Activated CD8-positive, alpha-beta memory T cell treated with anti-CD3 and anti-CD28 coated beads, Interleukin-2, amount 10 ng/mL, durations not matched to agents 7 days and 5 days (primary cell): ENCODE data around the gene ZNF469. TPM values are rescaled to one million over a fixed set of nuclear protein-coding genes. Genes with fewer than 3 reads are reported as not detected.
A peak's percentile ranks its signal among the peaks of the same experiment; 100 is the strongest.

Source experiments
- ATAC-seq: fragments of 150-1000 bp; cut with Tn5 transposase; one replicate; pipeline ENCODE4 v1.10.0; 2021; ENCODE audit warnings: moderate library complexity
- CTCF ChIA-PET: fragments of 350-600 bp; sonication (Branson Sonifier 250); formaldehyde crosslinking; loops from one replicate; lab custom pipeline; 2021; ENCODE audit warnings: antibody characterized with exemption; lab: Charles Lee
- DNase-seq: peaks from one replicate; pipeline ENCODE4 v3.0.0-alpha.2; 2020
- H3K27ac Mint-ChIP-seq: one replicate; pipeline ENCODE4 v1.8.0; 2021; ENCODE audit warnings: mild to moderate bottlenecking, mixed read lengths
- H3K27me3 Mint-ChIP-seq: one replicate; pipeline ENCODE4 v1.8.0; 2021; ENCODE audit warnings: mixed read lengths
- H3K36me3 Mint-ChIP-seq: one replicate; pipeline ENCODE4 v1.8.0; 2021; ENCODE audit warnings: mild to moderate bottlenecking, mixed read lengths
- H3K4me1 Mint-ChIP-seq: one replicate; pipeline ENCODE4 v1.8.0; 2021; ENCODE audit warnings: mixed read lengths
- H3K4me3 Mint-ChIP-seq: one replicate; pipeline ENCODE4 v1.8.0; 2021; ENCODE audit warnings: mild to moderate bottlenecking, moderate library complexity, mixed read lengths
- H3K9me3 Mint-ChIP-seq: one replicate; pipeline ENCODE4 v1.8.0; 2022; ENCODE audit warnings: low read depth, mixed read lengths
- total RNA-seq, 2 experiments: library from RNA; stranded (reverse); gene quantifications; one replicate each; pipeline ENCODE4 v1.2.3, GENCODE V29; 2021

ZNF469 gene
- total RNA-seq, 2 experiments from 2014 or later = 0.26 to 0.84 TPM

DNA sequence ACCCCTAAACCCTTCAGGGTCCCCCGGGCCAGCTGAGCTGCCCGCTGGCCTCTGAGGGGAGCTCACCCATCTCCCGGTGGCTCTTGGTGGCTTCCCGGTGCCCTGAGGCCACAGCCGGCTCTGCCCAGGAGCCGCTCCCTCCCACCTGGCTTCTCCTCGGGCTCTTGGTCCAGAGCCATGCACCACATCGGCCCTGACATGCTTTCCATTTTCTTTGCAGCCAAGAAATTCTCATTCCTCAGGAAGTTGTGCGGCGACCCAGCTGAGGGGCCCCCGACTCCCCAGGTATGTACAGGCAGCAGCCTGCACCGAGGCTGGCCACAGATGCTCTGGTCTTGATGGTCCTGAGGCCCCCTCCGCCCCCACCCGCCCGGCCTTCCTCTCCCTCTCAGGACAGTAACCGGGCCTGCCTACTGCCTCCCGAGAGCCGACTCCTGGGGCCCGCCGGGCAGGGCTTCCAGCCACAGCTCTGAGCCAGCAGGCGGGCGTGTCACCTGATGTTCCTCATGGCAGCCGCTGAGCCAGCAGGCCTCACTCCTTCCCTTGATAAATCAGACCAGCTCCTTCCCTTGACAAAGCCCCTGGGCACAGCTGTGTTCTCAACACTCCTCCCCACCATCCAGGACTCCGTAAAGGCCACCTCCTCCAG lies 42.0 kb downstream of the ZNF469 start:
- no peaks in the 10 kb centered on the region for H3K9me3 Mint-ChIP-seq
- peaks cover 11% of the 10 kb centered on the region for H3K27me3 Mint-ChIP-seq

GRCh38 chr16:88426018-88426417 lies 43.3 kb downstream of the ZNF469 start:
- CTCF ChIA-PET = interaction anchor here (2.4 kb wide), 1 partner anchor 12 kb away, joined by 10 read pairs; no protein-coding TSS in a partner anchor
- Mint-ChIP-seq H3K9me3 (no peaks in the 10 kb centered on the region), H3K27ac (no peak overlapping the region), H3K4me3 (no peak overlapping the region), H3K4me1 (peaks cover 4% of the 10 kb centered on the region), H3K27me3 (peaks cover 11% of the 10 kb centered on the region), H3K36me3 (no peaks in the 10 kb centered on the region)
- ATAC-seq (no peak), DNase-seq (no peak)

More for the DNA sequence above, 42.0 kb downstream of the ZNF469 start:
- DNase-seq (no peak), ATAC-seq (no peak)
- CTCF ChIA-PET = no interaction called here
- H3K36me3 Mint-ChIP-seq = no peaks in the 10 kb centered on the region
- no peak overlapping the region for H3K4me3 Mint-ChIP-seq
- H3K27ac Mint-ChIP-seq = no peak overlapping the region
- H3K4me1 Mint-ChIP-seq = peaks cover under 1% of the 10 kb centered on the region

DNA sequence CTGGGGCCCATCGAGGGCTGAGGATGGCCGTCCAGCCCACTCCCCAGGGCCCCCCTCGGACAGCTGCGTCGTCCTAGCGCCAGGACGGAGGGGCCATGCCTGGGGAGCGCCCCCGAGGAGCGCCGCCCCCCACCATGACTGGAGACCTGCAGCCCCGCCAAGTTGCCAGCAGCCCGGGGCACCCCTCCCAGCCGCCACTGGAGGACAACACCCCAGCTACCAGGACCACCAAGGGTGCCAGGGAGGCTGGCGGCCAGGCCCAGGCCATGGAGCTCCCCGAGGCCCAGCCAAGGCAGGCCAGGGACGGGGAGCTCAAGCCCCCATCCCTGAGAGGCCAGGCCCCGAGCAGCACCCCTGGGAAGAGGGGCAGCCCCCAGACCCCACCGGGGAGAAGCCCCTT lies 44.6 kb downstream of the ZNF469 start:
- Mint-ChIP-seq H3K27me3 (peaks cover 19% of the 10 kb centered on the region), H3K36me3 (no peaks in the 10 kb centered on the region), H3K9me3 (no peaks in the 10 kb centered on the region), H3K4me3 (no peak overlapping the region), H3K4me1 (peaks cover 7% of the 10 kb centered on the region), H3K27ac (no peak overlapping the region)
- CTCF ChIA-PET = interaction anchor here (0.7 to 2.4 kb wide), 2 partner anchors 10 to 28 kb away, joined by 3 to 10 read pairs; no protein-coding TSS in a partner anchor
- DNase-seq (no peak), ATAC-seq (no peak)

DNA sequence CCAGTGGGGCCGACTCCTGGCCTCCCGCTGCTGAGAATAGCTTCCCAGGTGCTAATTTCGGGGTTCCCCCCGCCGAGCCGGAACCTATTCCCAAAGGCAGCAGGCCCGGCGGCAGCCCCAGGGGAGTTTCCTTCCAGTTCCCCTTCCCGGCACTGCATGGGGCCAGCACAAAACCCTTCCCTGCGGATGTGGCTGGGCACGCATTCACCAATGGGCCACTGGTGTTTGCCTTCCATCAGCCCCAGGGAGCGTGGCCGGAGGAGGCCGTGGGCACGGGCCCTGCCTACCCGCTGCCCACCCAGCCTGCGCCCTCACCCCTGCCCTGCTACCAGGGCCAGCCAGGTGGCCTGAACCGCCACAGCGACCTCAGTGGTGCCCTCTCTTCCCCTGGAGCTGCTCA lies 45.4 kb downstream of the ZNF469 start:
- H3K4me1 Mint-ChIP-seq = peaks cover 7% of the 10 kb centered on the region
- no peak overlapping the region for H3K27ac Mint-ChIP-seq
- H3K36me3 Mint-ChIP-seq = no peaks in the 10 kb centered on the region
- H3K4me3 Mint-ChIP-seq = no peak overlapping the region
- no peaks in the 10 kb centered on the region for H3K9me3 Mint-ChIP-seq
- CTCF ChIA-PET = interaction anchor here (0.7 to 2.4 kb wide), 2 partner anchors 9 to 27 kb away, joined by 3 to 10 read pairs; no protein-coding TSS in a partner anchor
- DNase-seq = no peak
- ATAC-seq = no peak
- peaks cover 19% of the 10 kb centered on the region for H3K27me3 Mint-ChIP-seq

DNA sequence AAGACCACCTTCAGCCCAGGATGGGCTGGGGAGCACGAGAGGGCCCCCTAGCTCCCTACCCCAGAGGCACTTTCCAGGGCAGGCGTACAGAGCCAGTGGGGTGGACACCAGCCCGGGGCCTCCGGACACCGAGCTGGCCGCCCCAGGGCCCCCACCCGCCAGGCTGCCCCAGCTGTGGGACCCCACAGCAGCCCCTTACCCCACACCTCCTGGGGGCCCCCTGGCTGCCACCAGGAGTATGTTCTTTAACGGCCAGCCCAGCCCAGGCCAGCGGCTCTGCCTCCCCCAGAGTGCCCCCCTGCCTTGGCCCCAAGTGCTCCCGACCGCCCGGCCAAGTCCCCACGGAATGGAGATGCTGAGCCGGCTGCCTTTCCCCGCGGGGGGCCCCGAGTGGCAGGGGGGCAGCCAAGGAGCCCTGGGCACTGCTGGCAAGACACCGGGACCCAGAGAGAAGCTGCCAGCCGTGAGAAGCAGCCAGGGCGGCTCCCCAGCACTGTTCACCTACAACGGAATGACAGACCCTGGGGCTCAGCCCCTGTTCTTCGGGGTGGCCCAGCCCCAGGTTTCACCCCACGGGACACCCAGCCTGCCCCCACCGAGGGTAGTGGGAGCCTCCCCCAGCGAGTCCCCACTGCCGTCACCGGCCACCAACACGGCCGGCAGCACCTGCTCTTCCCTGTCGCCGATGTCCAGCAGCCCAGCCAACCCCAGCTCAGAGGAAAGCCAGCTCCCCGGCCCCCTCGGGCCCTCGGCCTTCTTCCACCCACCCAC lies 46.0 kb downstream of the ZNF469 start:
- H3K4me3 Mint-ChIP-seq = no peak overlapping the region
- DNase-seq (no peak), ATAC-seq (no peak)
- CTCF ChIA-PET = no interaction called here
- H3K27me3 Mint-ChIP-seq = peaks cover 19% of the 10 kb centered on the region
- H3K4me1 Mint-ChIP-seq = peaks cover 7% of the 10 kb centered on the region
- no peaks in the 10 kb centered on the region for H3K9me3 Mint-ChIP-seq
- H3K36me3 Mint-ChIP-seq = no peaks in the 10 kb centered on the region
- H3K27ac Mint-ChIP-seq = no peak overlapping the region

- Mint-ChIP-seq H3K36me3 (no peaks in the 10 kb centered on the region), H3K4me1 (peaks cover 7% of the 10 kb centered on the region), H3K9me3 (no peaks in the 10 kb centered on the region), H3K27me3 (peaks cover 15% of the 10 kb centered on the region), H3K4me3 (peak overlapping the region; percentile 52), H3K27ac (no peak overlapping the region)
- CTCF ChIA-PET = interaction anchor here (1.1 to 1.3 kb wide), 3 partner anchors 9 to 131 kb away, joined by 3 to 4 read pairs (median 3); no protein-coding TSS in a partner anchor
- ATAC-seq = no peak
- DNase-seq = no peak
These were observed 46.8 kb downstream of the ZNF469 start for GRCh38 chr16:88429387-88430184.

DNA sequence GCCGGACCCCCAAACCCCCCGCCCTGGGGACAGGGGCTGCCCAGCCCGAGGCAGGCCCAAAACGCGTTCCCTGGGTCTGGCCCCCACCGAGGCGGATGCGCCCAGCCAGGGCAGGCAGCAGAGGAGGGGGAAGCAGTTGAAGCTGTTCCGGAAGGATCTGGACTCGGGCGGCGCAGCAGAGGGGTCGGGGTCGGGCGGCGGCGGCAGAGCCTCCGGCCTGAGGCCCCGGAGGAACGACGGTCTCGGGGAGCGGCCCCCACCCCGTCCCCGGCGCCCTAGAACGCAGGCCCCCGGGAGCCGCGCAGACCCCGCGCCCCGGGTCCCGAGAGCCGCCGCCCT lies 47.4 kb downstream of the ZNF469 start:
- CTCF ChIA-PET = interaction anchor here (0.8 to 1.3 kb wide), 5 partner anchors 9 to 474 kb away, joined by 3 to 4 read pairs (median 3); no protein-coding TSS in a partner anchor
- Mint-ChIP-seq H3K9me3 (no peaks in the 10 kb centered on the region), H3K4me3 (peak overlapping the region; percentile 52), H3K36me3 (no peaks in the 10 kb centered on the region), H3K27ac (no peak overlapping the region), H3K27me3 (peaks cover 11% of the 10 kb centered on the region), H3K4me1 (peaks cover 7% of the 10 kb centered on the region)
- ATAC-seq = peak; percentile 45
- no peak for DNase-seq

DNA sequence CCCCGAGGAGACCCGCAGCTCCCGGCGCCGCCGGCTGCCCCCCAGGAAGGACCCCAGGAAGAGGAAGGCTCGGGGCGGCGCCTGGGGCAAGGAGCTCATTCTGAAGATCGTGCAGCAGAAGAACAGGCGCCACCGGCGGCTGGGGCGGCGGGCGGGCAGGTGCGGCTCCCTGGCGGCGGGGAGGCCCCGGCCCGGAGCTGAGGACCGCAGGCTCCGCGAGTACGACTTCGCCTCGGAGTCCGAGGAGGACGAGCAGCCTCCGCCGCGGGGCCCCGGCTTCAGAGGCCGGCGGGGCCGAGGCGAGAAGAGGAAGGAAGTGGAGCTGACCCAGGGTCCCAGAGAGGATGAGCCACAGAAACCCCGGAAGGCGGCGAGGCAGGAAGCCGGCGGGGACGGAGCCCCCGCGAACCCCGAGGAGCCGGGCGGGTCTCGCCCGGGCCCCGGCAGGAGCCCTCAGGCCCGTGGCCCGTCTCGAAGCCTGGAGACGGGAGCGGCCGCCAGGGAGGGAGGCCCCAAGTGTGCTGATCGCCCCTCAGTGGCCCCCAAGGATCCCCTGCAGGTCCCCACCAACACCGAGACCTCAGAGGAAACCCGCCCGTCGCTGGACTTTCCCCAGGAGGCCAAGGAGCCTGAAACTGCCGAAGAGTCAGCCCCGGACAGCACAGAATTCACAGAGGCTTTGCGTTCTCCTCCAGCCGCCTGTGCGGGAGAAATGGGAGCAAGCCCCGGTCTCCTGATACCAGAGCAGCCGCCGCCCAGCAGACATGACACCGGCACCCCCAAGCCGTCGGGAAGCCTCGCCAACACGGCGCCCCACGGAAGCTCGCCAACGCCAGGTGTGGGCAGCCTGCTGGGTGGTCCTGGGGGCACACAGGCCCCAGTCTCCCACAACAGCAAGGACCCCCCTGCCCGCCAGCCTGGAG lies 48.0 kb downstream of the ZNF469 start:
- ATAC-seq = peak; percentile 71
- H3K36me3 Mint-ChIP-seq = no peaks in the 10 kb centered on the region
- peak overlapping the region; percentile 52 for H3K4me3 Mint-ChIP-seq
- H3K4me1 Mint-ChIP-seq = peaks cover 7% of the 10 kb centered on the region
- peaks cover 8% of the 10 kb centered on the region for H3K27me3 Mint-ChIP-seq
- DNase-seq = peak; percentile 49
- no peaks in the 10 kb centered on the region for H3K9me3 Mint-ChIP-seq
- H3K27ac Mint-ChIP-seq = no peak overlapping the region
- CTCF ChIA-PET = interaction anchor here (0.6 to 1.3 kb wide), 6 partner anchors 8 to 475 kb away, joined by 3 to 5 read pairs (median 3); no protein-coding TSS in a partner anchor

GRCh38 chr16:88431651-88432050 lies 48.9 kb downstream of the ZNF469 start:
- H3K27ac Mint-ChIP-seq = no peak overlapping the region
- H3K4me1 Mint-ChIP-seq = peaks cover 7% of the 10 kb centered on the region
- no peak for DNase-seq
- no peak for ATAC-seq
- H3K9me3 Mint-ChIP-seq = no peaks in the 10 kb centered on the region
- no peaks in the 10 kb centered on the region for H3K36me3 Mint-ChIP-seq
- no peak overlapping the region for H3K4me3 Mint-ChIP-seq
- peaks cover 8% of the 10 kb centered on the region for H3K27me3 Mint-ChIP-seq
- CTCF ChIA-PET = no interaction called here

DNA sequence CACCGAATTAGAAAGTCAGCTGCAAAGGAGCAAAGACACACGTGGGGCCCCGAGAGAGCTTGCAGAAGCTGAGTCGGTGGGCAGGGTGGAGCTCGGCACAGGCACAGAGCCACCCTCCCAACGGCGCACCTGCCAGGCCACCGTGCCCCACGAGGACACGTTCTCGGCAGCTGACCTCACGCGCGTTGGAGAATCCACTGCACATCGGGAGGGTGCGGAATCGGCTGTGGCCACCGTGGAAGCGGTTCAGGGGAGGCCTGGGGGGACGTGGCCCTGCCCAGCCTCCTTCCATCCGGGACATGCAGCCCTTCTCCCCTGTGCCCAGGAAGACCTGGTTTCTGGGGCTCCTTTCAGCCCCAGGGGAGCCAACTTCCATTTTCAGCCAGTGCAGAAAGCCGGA lies 49.4 kb downstream of the ZNF469 start:
- no peak for ATAC-seq
- DNase-seq = no peak
- Mint-ChIP-seq H3K4me1 (peaks cover 7% of the 10 kb centered on the region), H3K36me3 (no peaks in the 10 kb centered on the region), H3K27me3 (peaks cover 8% of the 10 kb centered on the region), H3K27ac (no peak overlapping the region), H3K9me3 (no peaks in the 10 kb centered on the region), H3K4me3 (no peak overlapping the region)
- CTCF ChIA-PET = no interaction called here
